Left ventricle myocardium superior (tissue), 1 donor: ENCODE results near the gene OR10J1. TPM values are rescaled to one million over a fixed set of nuclear protein-coding genes. Genes with fewer than 3 reads are reported as not detected.
"Not testable (repeated sequence)": the region's sequence is repeated elsewhere in the genome, so short reads cannot be mapped to it uniquely, and the experiment has no call there.

ENCODE experiments used
- ATAC-seq: fragments of 200-7000 bp; cut with Tn5 transposase; one replicate; pipeline ENCODE4 v1.9.1; 2020; ENCODE audit warnings: mild to moderate bottlenecking, moderate library complexity
- DNase-seq: peaks from one replicate; pipeline ENCODE4 v3.0.0-alpha.2; 2020
- intact Hi-C: fragments of 100-400 bp; cut with micrococcal nuclease; formaldehyde crosslinking; loops from one replicate; pipeline ENCODE4 v1.11.0; 2022
- long read RNA-seq: library from polyadenylated mRNA; unstranded; transcript quantifications from one replicate; pipeline ENCODE4 v2.0.0, GENCODE V29; 2021
- total RNA-seq: library from RNA; stranded (reverse); fragmentation: NEBNext Ultra II Directional; extraction: Animal tissue kit (Norgen Biotek cat#: 25700); gene quantifications from one replicate; pipeline ENCODE4 v1.2.1, GENCODE V29; 2021
- donor health status: DM: no; HTN: yes; CAD: no; lungs with severe emphysema.

The OR10J1 gene
- not detected for total RNA-seq
- long read RNA-seq = 0 reads

GRCh38 chr1:159439422-159439821 is at the start of gene OR10J1:
OR10J1 (plus strand) TSS chr1:159439722; CDS start chr1:159439792, 70 bp downstream.
- no peak for DNase-seq
- ATAC-seq = no peak
- intact Hi-C loops = no loop called here

GRCh38 chr1:159406821-159407220 is 32.7 kb upstream of the OR10J1 start:
- ATAC-seq (no peak), DNase-seq (no peak)
- intact Hi-C loops = no loop called here

- DNase-seq (no peak), ATAC-seq (no peak)
- intact Hi-C loops = no loop called here
Measured at GRCh38 chr1:159408862-159409400, 30.6 kb upstream of the OR10J1 start.

- ATAC-seq (no peak), DNase-seq (no peak)
- intact Hi-C loops = no loop called here
Measured at GRCh38 chr1:159421821-159422220, 17.7 kb upstream of the OR10J1 start.

- intact Hi-C loops = no loop called here
- DNase-seq (no peak), ATAC-seq (no peak)
Measured at GRCh38 chr1:159428536-159428935, 11.0 kb upstream of the OR10J1 start.

- intact Hi-C loops = no loop called here
- ATAC-seq = no peak
- no peak for DNase-seq
Measured at GRCh38 chr1:159429074-159429861, 10.3 kb upstream of the OR10J1 start.

- intact Hi-C loops = no loop called here
- ATAC-seq (peak; percentile 31), DNase-seq (no peak)
Measured at GRCh38 chr1:159430985-159431384, 8.5 kb upstream of the OR10J1 start.

- ATAC-seq (no peak), DNase-seq (no peak)
- intact Hi-C loops = no loop called here
Measured at GRCh38 chr1:159431904-159432303, 7.6 kb upstream of the OR10J1 start, which contains the start of gene OR10J4. OR10J4 (plus strand) TSS chr1:159432204.

GRCh38 chr1:159436469-159436868 is 3.1 kb upstream of the OR10J1 start:
- intact Hi-C loops = no loop called here
- ATAC-seq (no peak), DNase-seq (no peak)

GRCh38 chr1:159441360-159441759 is 1.8 kb downstream of the OR10J1 start:
- no peak for ATAC-seq
- intact Hi-C loops = no loop called here

GRCh38 chr1:159442428-159442827 is 2.9 kb downstream of the OR10J1 start:
- intact Hi-C loops = no loop called here
- no peak for DNase-seq

More at GRCh38 chr1:159441360-159441759, 1.8 kb downstream of the OR10J1 start:
- no peak for DNase-seq

GRCh38 chr1:159443066-159443750 is 3.7 kb downstream of the OR10J1 start:
- ATAC-seq (no peak), DNase-seq (no peak)
- intact Hi-C loops = no loop called here

More at GRCh38 chr1:159442428-159442827, 2.9 kb downstream of the OR10J1 start:
- no peak for ATAC-seq

GRCh38 chr1:159444511-159444910 is 5.0 kb downstream of the OR10J1 start:
- intact Hi-C loops = no loop called here
- no peak for ATAC-seq
- DNase-seq = no peak

GRCh38 chr1:159448181-159448580 is 8.7 kb downstream of the OR10J1 start:
- DNase-seq (no peak), ATAC-seq (no peak)
- intact Hi-C loops = no loop called here

GRCh38 chr1:159449605-159450004 is 10.1 kb downstream of the OR10J1 start:
- ATAC-seq, intact Hi-C loops, DNase-seq: not testable (repeated sequence)

GRCh38 chr1:159459551-159459950 is 20.0 kb downstream of the OR10J1 start:
- ATAC-seq = no peak
- intact Hi-C loops = no loop called here
- no peak for DNase-seq

- DNase-seq (no peak), ATAC-seq (no peak)
- intact Hi-C loops = no loop called here
Measured at GRCh38 chr1:159465191-159465603, 25.7 kb downstream of the OR10J1 start.

- DNase-seq (no peak), ATAC-seq (no peak)
- intact Hi-C loops = no loop called here
Measured at GRCh38 chr1:159468321-159468720, 28.8 kb downstream of the OR10J1 start.

GRCh38 chr1:159469921-159470533 is 30.5 kb downstream of the OR10J1 start:
- DNase-seq (no peak), ATAC-seq (peak; percentile 34)
- intact Hi-C loops = no loop called here

GRCh38 chr1:159473335-159473734 is 33.8 kb downstream of the OR10J1 start:
- intact Hi-C loops = no loop called here
- no peak for ATAC-seq
- no peak for DNase-seq
